HG03066 (cell line): ENCODE measurements around the gene CCDC69.
"Not testable (repeated sequence)": the region's sequence is repeated elsewhere in the genome, so short reads cannot be mapped to it uniquely, and the experiment has no call there.

ENCODE experiments used
- ATAC-seq: cut with Tn5 transposase; IDR thresholded peaks from one replicate; pipeline ENCODE4 v1.9.1; 2021; ENCODE audit warnings: low read depth; ENCODE audit not compliant: unreplicated experiment

CCDC69 gene

GRCh38 chr5:151248651-151249050 is 24.8 kb upstream of the CCDC69 start:
- no peak for ATAC-seq

DNA sequence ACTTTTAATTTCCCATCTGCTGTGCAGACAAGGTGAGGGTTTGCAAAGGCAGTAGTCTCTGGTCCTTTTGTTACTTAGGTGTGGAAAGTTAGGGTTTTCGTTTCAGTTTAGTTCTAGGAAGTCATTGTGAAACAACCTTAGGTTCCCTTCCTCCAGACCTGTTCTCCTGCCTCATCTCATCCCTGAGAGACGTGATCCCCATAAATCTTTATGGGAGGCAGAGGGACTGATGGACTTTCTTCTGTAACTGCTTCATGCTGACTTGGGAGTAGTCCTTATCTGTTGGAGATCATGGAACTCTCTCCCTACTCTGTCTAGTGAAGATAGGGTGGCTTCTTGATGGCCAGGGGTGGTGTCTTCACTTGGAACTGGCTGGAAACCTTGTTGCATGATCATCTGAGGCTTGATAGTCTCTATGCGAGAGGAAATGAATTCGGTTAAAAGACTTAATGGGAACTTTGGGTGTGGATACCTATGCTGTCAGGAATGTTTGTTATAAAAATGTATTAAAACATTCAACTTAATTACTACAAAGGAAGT is 21.9 kb upstream of the CCDC69 start:
- ATAC-seq = no peak

GRCh38 chr5:151244206-151244605 is 20.3 kb upstream of the CCDC69 start:
- ATAC-seq = no peak

- no peak for ATAC-seq
Observed at GRCh38 chr5:151243564-151243963, 19.7 kb upstream of the CCDC69 start.

DNA sequence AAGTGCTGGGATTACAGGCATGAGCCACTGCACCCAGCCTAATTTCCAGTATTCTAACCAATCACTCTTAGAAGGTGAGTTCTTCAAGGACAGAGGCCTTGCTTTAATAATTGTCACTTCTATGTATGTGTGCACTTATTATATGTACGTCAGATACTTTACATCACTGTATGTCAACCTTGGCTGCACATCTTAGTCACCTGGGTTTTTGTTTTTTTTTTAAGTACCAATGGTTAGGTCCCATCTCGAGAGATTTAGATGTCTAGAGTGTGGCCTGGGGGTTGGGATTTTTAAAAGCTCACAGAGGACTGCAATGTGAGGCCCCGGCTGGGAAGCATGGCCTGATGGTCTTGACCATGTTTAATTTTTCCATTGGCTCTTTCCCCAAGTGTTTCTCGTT is 19.2 kb upstream of the CCDC69 start:
- no peak for ATAC-seq

DNA sequence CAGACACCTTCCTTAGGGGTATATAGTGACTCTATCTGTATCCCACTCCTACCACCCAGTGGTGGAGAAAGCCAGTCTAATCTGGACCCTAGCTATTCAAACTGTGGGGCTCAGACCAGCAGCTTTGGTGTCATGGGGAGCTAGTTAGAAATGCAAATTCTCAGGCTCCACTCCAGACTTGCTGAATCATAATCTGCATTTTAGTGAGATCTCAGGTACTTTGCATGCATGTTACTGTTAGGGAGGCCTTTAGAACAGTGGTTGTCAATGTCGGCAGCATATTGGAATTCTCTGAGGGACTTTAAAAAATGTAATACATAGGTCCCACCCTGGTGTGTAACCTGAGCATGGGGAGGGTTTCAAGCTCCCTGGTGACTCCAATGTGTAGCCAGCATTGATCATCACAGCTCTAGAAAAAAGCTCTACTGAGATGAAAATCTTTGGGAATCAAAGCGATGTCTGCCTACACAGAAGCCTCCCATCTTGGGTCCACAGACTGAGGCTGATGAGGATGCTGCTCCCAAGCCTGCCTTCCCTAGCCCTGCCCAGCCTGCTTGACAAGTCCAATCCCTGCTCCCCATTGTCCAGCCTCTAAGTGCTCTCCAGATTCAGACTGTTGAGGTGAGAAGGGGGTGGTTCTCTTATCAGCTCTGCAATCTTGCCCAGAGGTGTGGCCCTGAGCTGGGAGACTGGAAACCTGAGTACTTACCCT is 17.2 kb upstream of the CCDC69 start:
- no peak for ATAC-seq

- not testable (repeated sequence) for ATAC-seq
Observed at GRCh38 chr5:151240268-151240835, 16.5 kb upstream of the CCDC69 start.

GRCh38 chr5:151239237-151239861 is 15.5 kb upstream of the CCDC69 start:
- ATAC-seq = no peak

DNA sequence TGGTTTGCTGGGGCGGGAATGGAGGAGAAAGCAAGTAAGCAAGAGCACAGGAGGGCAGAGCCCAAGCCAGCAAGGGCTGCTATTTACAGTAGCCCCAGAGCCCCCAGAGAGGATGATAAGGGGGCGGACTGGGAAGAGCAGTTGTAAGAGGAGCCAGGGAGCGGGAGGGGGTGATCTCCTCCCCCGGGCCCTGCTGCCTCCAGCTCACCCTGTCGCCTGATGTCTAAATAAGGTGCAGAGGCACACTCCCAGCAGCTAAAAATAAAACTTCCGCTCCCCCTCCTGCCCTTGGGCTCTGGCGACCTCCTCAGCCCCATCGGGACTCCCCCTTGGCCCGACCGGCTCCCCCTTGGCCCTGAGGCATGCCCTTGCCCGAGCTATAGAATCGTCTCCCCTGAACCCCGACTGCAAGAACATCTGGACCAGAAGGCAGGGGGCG is 14.4 kb upstream of the CCDC69 start:
- ATAC-seq = peak; percentile 25

DNA sequence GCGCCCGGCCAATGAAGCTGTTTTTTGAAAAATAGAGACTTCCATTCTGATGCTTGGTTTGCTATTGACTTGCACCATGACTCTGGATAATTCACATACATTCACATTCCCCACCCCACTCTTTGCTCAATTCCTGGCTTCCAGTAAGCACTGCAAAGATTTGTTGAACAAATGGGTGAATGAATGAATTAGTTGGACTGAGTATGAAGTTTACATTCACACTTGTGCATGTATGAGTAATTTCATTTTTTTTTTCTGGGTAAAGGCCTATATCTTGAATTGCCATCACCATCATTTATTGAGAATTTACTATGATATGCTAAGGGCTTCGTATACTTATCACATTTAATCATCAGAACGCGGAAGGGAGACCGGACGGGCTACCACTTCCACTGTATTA is 13.8 kb upstream of the CCDC69 start:
- no peak for ATAC-seq

GRCh38 chr5:151236888-151237287 is 13.0 kb upstream of the CCDC69 start:
- ATAC-seq = no peak

DNA sequence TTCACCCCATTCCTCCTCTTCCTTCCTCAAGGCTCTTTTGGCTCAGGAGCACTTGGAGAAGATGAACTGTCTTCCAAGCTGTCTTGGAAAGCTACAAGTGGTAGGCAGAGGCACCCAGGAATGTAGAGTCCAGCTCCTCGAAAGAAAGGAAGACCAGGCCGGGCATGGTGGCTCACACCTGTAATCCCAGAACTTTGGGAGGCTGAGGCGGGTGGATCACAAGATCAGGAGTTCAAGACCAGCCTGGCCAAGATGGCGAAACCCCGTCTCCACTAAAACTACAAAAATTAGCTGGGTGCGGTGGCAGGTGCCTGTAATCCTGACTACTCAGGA is 11.3 kb upstream of the CCDC69 start:
- ATAC-seq = not testable (repeated sequence)

DNA sequence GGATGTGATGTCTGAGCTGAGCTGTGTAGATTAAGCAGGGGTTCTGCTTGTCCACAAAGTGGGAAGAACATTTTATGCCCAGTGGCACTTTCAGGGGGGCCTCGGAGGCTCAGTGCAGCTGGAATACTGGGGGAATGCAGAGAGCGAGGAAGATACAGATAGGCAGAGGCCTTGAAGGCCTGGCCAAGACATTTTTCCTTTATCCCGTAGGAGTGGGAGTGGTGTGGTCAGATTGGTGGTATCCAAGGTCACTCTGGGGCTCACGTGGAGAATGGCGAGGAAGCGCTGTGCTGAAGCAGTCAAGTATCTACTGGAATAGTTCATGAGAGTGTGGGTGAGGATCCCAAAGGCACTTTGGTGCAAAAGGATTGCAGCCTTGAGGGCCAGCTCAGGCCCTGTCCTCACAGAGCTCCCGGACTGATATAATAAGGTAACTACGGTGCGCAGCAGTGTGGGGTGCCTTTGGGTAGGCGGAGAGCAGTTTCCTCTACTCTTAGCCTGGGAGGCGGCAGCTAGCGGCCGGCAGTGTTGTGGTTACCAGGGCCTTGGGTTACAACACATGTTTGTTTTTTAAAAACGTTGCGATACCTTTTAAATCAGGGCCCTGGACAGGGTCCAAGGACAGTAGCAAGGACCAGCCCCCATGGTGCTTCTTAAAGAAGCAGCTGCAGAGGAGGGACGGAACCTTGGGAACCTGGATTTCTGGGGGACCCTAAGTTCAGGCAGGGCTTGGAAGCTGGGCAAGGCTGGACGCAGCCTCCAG is 10.8 kb upstream of the CCDC69 start:
- peak; percentile 81 for ATAC-seq

DNA sequence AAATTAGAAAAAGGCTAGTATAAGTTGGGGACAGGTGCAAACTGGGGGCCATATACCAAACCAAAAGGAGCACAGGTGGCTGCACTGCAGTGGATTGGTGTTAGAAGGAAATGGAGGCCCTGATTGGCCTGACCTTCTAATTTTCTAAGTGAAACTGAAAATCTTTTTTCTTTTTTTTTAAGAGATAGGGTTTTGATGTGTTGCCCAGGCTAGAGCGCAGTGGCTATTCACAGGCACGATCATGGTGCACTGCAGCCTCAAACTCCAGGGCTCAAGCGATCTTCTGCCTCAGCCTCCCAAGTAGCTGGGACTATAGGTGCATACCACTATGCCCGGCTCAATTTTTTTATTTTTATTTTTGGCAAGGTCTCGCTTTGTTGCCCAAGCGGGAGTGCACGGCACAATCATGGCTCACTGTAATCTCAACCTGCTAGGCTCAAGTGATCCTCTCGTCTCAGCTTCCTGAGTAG is 9.8 kb upstream of the CCDC69 start:
- peak; percentile 46 for ATAC-seq

DNA sequence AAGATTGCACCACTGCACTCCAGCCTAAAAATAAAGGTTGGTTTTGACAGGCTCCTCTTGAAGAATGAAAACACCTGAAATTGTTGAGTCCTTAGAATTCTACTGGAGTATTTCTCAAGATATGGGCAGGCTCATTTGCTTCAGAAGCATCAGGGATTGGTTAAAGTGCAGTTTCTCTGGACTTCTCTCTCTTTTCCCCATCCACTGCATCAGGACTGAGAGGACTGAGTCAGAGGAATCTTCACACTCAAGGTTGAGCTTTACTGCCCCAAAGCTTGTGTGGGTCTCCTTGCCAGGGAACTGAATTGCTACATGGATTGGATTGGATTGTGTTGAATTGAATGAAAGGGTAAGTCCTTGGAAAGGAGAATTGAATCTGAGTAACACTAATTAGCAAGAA is 7.5 kb upstream of the CCDC69 start:
- no peak for ATAC-seq

DNA sequence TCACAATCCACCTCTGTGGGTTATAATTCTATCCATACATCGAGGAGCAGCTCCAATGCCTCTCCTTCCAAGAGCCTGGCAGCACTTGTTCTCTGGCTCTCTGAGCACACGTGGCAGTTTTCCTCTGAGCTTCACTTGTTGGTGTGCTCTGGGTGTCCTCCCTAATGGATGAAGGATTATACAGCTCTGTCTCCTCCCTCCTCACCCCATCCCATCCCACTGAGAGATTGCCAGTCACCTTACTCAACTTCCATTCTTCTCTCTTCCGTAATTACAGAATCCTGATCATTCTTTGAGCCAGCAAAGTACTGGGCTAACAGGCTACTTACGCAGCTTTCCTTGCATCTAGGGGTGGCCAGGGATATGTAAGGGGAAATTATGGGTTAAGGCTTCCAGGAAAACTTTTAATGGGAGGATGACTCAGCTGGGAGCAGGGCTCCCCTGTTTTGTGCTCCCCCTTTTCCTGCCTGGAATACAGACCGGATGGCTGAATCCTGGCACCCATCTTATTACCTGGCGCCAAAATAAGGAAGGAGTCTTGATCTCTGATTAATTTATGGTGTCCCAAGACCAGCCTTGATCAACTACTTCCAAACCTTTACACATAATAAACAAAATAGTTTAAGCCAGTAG is 6.3 kb upstream of the CCDC69 start:
- ATAC-seq = no peak

GRCh38 chr5:151228986-151229385 is 5.1 kb upstream of the CCDC69 start:
- no peak for ATAC-seq

GRCh38 chr5:151227918-151228447 is 4.1 kb upstream of the CCDC69 start:
- ATAC-seq = no peak

DNA sequence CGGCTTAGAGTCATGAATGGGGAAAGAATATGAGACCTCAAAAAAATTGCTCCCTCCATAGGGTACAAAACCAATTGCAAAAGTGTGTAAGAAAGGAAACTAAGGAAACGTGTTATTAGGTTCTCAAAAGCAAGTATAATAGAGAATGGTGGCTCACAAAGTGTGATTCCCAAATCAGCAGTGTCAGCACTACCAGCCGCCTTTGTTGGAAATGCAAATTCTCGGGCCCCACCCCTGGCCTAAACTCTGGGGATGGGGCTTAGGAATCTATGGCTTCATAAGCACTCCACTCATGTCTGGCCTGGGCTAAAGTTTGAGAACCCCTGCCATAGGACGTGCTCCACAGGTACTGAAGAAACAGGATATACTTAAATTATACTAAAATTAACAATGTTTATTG is 1.6 kb upstream of the CCDC69 start:
- no peak for ATAC-seq

GRCh38 chr5:151225071-151225470 is 1.2 kb upstream of the CCDC69 start:
- ATAC-seq = no peak
